SK-N-SH (cell line): ENCODE measurements around the gene ASCL2. TPM values are rescaled to one million over a fixed set of nuclear protein-coding genes. Genes with fewer than 3 reads are reported as not detected.

Experiments used
- CTCF ChIA-PET: fragments of 300-600, 350-600 bp; formaldehyde crosslinking; extraction: SDS; loops from one replicate; lab custom pipeline; 2021; lab: Yijun Ruan, JAX
- POLR2A ChIA-PET: fragments of 350-600 bp; sonication (Branson Sonifier 250); formaldehyde crosslinking; extraction: SDS; loops from one replicate; lab custom pipeline; 2020; ENCODE audit warnings: antibody characterized with exemption, inconsistent platforms; lab: Yijun Ruan, JAX
- DNase-seq: peaks from one replicate; pipeline ENCODE4 v3.0.0; 2012
- H2AFZ ChIP-seq: fragments of 200-600 bp; sonication (generic); 2 replicates; pipeline ENCODE4 v1.8.1; 2016; ENCODE audit warnings: antibody characterized with exemption, mild to moderate bottlenecking, low read depth
- H3F3A ChIP-seq: fragments of 200-600 bp; sonication (generic); replicated peaks from 2 replicates; pipeline ENCODE3; 2016; ENCODE audit warnings: antibody characterized with exemption, mild to moderate bottlenecking; ENCODE audit not compliant: insufficient read depth
- H3K27ac ChIP-seq, 2 experiments: fragments of 200-500 bp in 1 of 2; fragments of 200-600 bp in 1 of 2; sonication (Bioruptor generic) in 1 of 2; sonication (generic), shearing (Covaris generic) in 1 of 2; 2 replicates each; pipeline versions ENCODE4 v1.5.1 to v1.6.1; 2014 to 2016; ENCODE audit warnings: low read depth in 2 of 2, inconsistent platforms in 1 of 2, low read length in 1 of 2, mild to moderate bottlenecking in 1 of 2, mixed read lengths in 1 of 2
- H3K27me3 ChIP-seq: fragments of 200-600 bp; sonication (generic), shearing (Covaris generic); 2 replicates; pipeline ENCODE4 v1.6.1; 2016; ENCODE audit warnings: mixed run types; ENCODE audit not compliant: insufficient read depth
- H3K36me3 ChIP-seq, 2 experiments: fragments of 200-500 bp in 1 of 2; fragments of 200-600 bp in 1 of 2; sonication (Bioruptor generic) in 1 of 2; sonication (generic) in 1 of 2; replicated peaks in 1 of 2; 2 replicates each; pipeline versions ENCODE3 to v1.5.1; 2014 to 2016; ENCODE audit warnings: low read length in 1 of 2, mild to moderate bottlenecking in 1 of 2; ENCODE audit not compliant: insufficient read depth in 2 of 2, control insufficient read depth in 1 of 2
- H3K4me1 ChIP-seq, 2 experiments: fragments of 200-500 bp in 1 of 2; fragments of 200-600 bp in 1 of 2; sonication (Bioruptor generic) in 1 of 2; sonication (generic), shearing (Covaris generic) in 1 of 2; 2 replicates each; pipeline versions ENCODE4 v1.5.1 to v1.6.1; 2014 to 2016; ENCODE audit warnings: low read depth in 1 of 2, low read length in 1 of 2, mixed run types in 1 of 2; ENCODE audit not compliant: insufficient read depth in 2 of 2, control insufficient read depth in 1 of 2
- H3K4me2 ChIP-seq: fragments of 200-600 bp; sonication (generic), shearing (Covaris generic); 2 replicates; pipeline ENCODE4 v1.6.1; 2017; ENCODE audit warnings: mixed run types
- H3K4me3 ChIP-seq, 2 experiments: fragments of 200-500 bp in 1 of 2; fragments of 200-600 bp in 1 of 2; sonication (Bioruptor generic) in 1 of 2; sonication (generic), shearing (Covaris generic) in 1 of 2; 2 replicates each; pipeline versions ENCODE4 v1.5.1 to v1.8.1; 2014 to 2016; ENCODE audit warnings: low read depth in 2 of 2, inconsistent platforms in 1 of 2, low read length in 1 of 2, mild to moderate bottlenecking in 1 of 2, mixed read lengths in 1 of 2, moderate library complexity in 1 of 2
- H3K79me2 ChIP-seq: fragments of 200-600 bp; sonication (generic); 2 replicates; pipeline ENCODE4 v1.8.1; 2017; ENCODE audit warnings: mild to moderate bottlenecking; ENCODE audit not compliant: insufficient read depth
- H3K9ac ChIP-seq: fragments of 200-600 bp; sonication (generic); 2 replicates; pipeline ENCODE4 v1.6.1; 2017; ENCODE audit warnings: mixed run types
- H3K9me2 ChIP-seq: fragments of 200-600 bp; sonication (generic); 2 replicates; pipeline ENCODE4 v1.6.1; 2017; ENCODE audit warnings: mixed run types
- H3K9me3 ChIP-seq: fragments of 200-600 bp; sonication (generic); 2 replicates; pipeline ENCODE4 v1.6.1; 2017; ENCODE audit warnings: mixed run types, mild to moderate bottlenecking, moderate library complexity
- H4K20me1 ChIP-seq: fragments of 200-600 bp; sonication (generic); 2 replicates; pipeline ENCODE4 v1.6.1; 2017; ENCODE audit warnings: mild to moderate bottlenecking, mixed run types; ENCODE audit not compliant: insufficient read depth
- EP300 ChIP-seq, 2 experiments: IDR thresholded peaks; 2 replicates each; pipeline versions ENCODE4 v1.4.0 to v1.6.1; 2012; ENCODE audit warnings: borderline replicate concordance in 1 of 2, low read depth in 1 of 2, low read length in 1 of 2
- EZH2phosphoT487 ChIP-seq: fragments of 200-600 bp; sonication (generic); IDR thresholded peaks from 2 replicates; pipeline ENCODE4 v1.6.1; 2017; ENCODE audit warnings: low read depth, mixed run types, mild to moderate bottlenecking, antibody characterized with exemption, moderate library complexity, borderline replicate concordance
- FOXJ3 ChIP-seq: sonication (generic); formaldehyde crosslinking; IDR thresholded peaks from 2 replicates; pipeline ENCODE4 v1.5.1; 2020; ENCODE audit warnings: mild to moderate bottlenecking, missing genetic modification reagents
- FOXM1 ChIP-seq: IDR thresholded peaks from 2 replicates; pipeline ENCODE4 v1.4.0; 2012; ENCODE audit warnings: low read depth, mild to moderate bottlenecking
- GABPA ChIP-seq: IDR thresholded peaks from 2 replicates; pipeline ENCODE4 v1.4.0; 2012; ENCODE audit warnings: low read depth, mild to moderate bottlenecking
- MXI1 ChIP-seq: IDR thresholded peaks from 2 replicates; pipeline ENCODE4 v1.6.1; 2012; ENCODE audit warnings: mild to moderate bottlenecking, low read depth, low read length, improper control_type of control experiment
- PBX3 ChIP-seq: IDR thresholded peaks from 2 replicates; pipeline ENCODE4; 2012
- POLR2AphosphoS5 ChIP-seq: IDR thresholded peaks from 2 replicates; pipeline ENCODE4 v1.6.1; 2012; ENCODE audit warnings: low read depth, low read length
- TCF12 ChIP-seq: IDR thresholded peaks from 2 replicates; pipeline ENCODE4 v1.4.0; 2012
- TEAD4 ChIP-seq: IDR thresholded peaks from 2 replicates; pipeline ENCODE4 v1.4.0; 2012; ENCODE audit warnings: mild to moderate bottlenecking, borderline replicate concordance; ENCODE audit not compliant: insufficient read depth
- USF2 ChIP-seq: fragments of 150-350 bp; IDR thresholded peaks from 2 replicates; pipeline ENCODE4 v1.6.1; 2017; ENCODE audit warnings: antibody characterized with exemption, low read length, low read depth, borderline replicate concordance
- YY1 ChIP-seq: IDR thresholded peaks from 2 replicates; pipeline ENCODE4 v1.4.0; 2012; ENCODE audit warnings: low read depth, mild to moderate bottlenecking
- WGBS: methylation state at CpG from one replicate; pipeline ENCODE4 v1.1.6; 2017; ENCODE audit warnings: low lambda C conversion rate; 5-methylcytosine and 5-hydroxymethylcytosine counted together
- polyA plus RNA-seq, 3 experiments: library from polyadenylated mRNA; depleted of rRNA; stranded (reverse); fragments of >200 nt; gene quantifications; 2 replicates each; pipeline ENCODE4 v1.2.3, GENCODE V29; 2012

ASCL2 gene
- polyA plus RNA-seq, 1 of the 3 experiments (the other 2 are of a cell fraction) = not detected

- 66% methylated on average over 15 of the region's 15 CpGs for WGBS
- H3K4me1 ChIP-seq = no peaks in the 10 kb centered on the region
- no peak overlapping the region for H3K4me2 ChIP-seq
- ChIA-PET POLR2A (no interaction called here), CTCF (interaction anchor here (1.4 to 2.3 kb wide), 3 partner anchors 32 to 258 kb away, joined by 3 to 5 read pairs (median 3); no protein-coding TSS in a partner anchor)
- no peaks in the 10 kb centered on the region for H3K9me3 ChIP-seq
- H3K79me2 ChIP-seq = no peaks in the 10 kb centered on the region
- H4K20me1 ChIP-seq = no peaks in the 10 kb centered on the region
- H3K4me3 ChIP-seq = no peak overlapping the region
- no peaks in the 10 kb centered on the region for H3K9me2 ChIP-seq
- H2AFZ ChIP-seq = no peak overlapping the region
- no peaks in the 10 kb centered on the region for H3F3A ChIP-seq
- no peak overlapping the region for H3K9ac ChIP-seq
- H3K27ac ChIP-seq = no peak overlapping the region
- no peak for DNase-seq
- TF ChIP-seq USF2 (no peak), GABPA (no peak), EZH2phosphoT487 (no peak), EP300 (IDR thresholded peaks at IDR 0.05; ENCODE audit: borderline replicate concordance in 1 of 2, low read depth in 1 of 2, low read length in 1 of 2) (no peak)
- H3K27me3 ChIP-seq = peaks cover 23% of the 10 kb centered on the region
- H3K36me3 ChIP-seq = no peaks in the 10 kb centered on the region
These were observed 2.9 kb upstream of the ASCL2 start for GRCh38 chr11:2273311-2273710.

GRCh38 chr11:2272946-2273280 lies 2.5 kb upstream of the ASCL2 start:
- 43% methylated on average over 6 of the region's 7 CpGs for WGBS
- no peaks in the 10 kb centered on the region for H3K79me2 ChIP-seq
- no peaks in the 10 kb centered on the region for H4K20me1 ChIP-seq
- POLR2A ChIA-PET = no interaction called here
- peaks cover 27% of the 10 kb centered on the region for H3K27me3 ChIP-seq
- H3K9me3 ChIP-seq = no peaks in the 10 kb centered on the region
- no peaks in the 10 kb centered on the region for H3K9me2 ChIP-seq
- H3K27ac ChIP-seq = no peak overlapping the region
- CTCF ChIA-PET = interaction anchor here (1.4 to 2.3 kb wide), 2 partner anchors 32 to 259 kb away, joined by 3 to 5 read pairs; no protein-coding TSS in a partner anchor
- no peak for DNase-seq
- H3K4me2 ChIP-seq = no peak overlapping the region
- H2AFZ ChIP-seq = no peak overlapping the region
- H3K9ac ChIP-seq = no peak overlapping the region
- no peaks in the 10 kb centered on the region for H3K36me3 ChIP-seq
- H3K4me1 ChIP-seq = no peaks in the 10 kb centered on the region
- no peak for TF ChIP-seq PBX3
- no peak for TF ChIP-seq TEAD4
- no peak for TF ChIP-seq FOXJ3
- no peak for TF ChIP-seq YY1
- TF ChIP-seq TCF12 = no peak
- TF ChIP-seq USF2 = no peak
- TF ChIP-seq MXI1 = no peak
- no peak for TF ChIP-seq GABPA
- TF ChIP-seq POLR2AphosphoS5 = no peak
- no peak for TF ChIP-seq FOXM1
- TF ChIP-seq, all 33 proteins: peak for 0
- Histone ChIP-seq H3F3A (no peaks in the 10 kb centered on the region), H3K4me3 (no peak overlapping the region)
